HCT116 (cell line): Measurements from ENCODE around the gene LASP1. TPM values are rescaled to one million over a fixed set of nuclear protein-coding genes. Genes with fewer than 3 reads are reported as not detected.

Source experiments
- ATAC-seq: fragments of 200-7000 bp; cut with Tn5 transposase; 2 replicates; pipeline ENCODE4 v1.9.1; 2020; ENCODE audit warnings: mild to moderate bottlenecking, moderate library complexity
- BruUV-seq: library from RNA; stranded (reverse); fragments of 400-500 nt; replicated peaks from 2 replicates; lab custom pipeline; 2021; lab: Mats Ljungman, UMichigan
- CTCF ChIA-PET: fragments of 300-600 bp; sonication (Branson Sonifier 250); formaldehyde crosslinking; loops from one replicate; lab custom pipeline; 2021; ENCODE audit warnings: antibody characterized with exemption; lab: Charles Lee
- POLR2A ChIA-PET: fragments of 300-600, 350-600 bp; sonication (Branson Sonifier 250); formaldehyde crosslinking; loops from one replicate; lab custom pipeline; 2021; ENCODE audit warnings: antibody characterized with exemption; lab: Charles Lee
- RAD21 ChIA-PET, 2 experiments: fragments of 300-600 bp; sonication (Branson Sonifier 250); formaldehyde crosslinking; loops; one replicate each; lab custom pipeline; 2023; ENCODE audit warnings: low total read pairs in 2 of 2; ENCODE audit not compliant: uncharacterized antibody in 2 of 2, unreplicated experiment in 2 of 2, low non-redundant PET in 1 of 2; lab: Charles Lee
- DNase-seq: peaks from one replicate; pipeline ENCODE4 v3.0.0-alpha.2; 2010; ENCODE audit warnings: low read depth, low spot score
- H2AFZ ChIP-seq: fragments of 200-600 bp; shearing (Covaris generic), sonication (generic); 2 replicates; pipeline ENCODE4 v1.6.1; 2017; ENCODE audit warnings: low read depth, mixed run types, mixed read lengths, antibody characterized with exemption, low read length; ENCODE audit not compliant: poor library complexity, severe bottlenecking
- H3K27ac ChIP-seq: 2 replicates; pipeline ENCODE4 v1.5.1; 2012; ENCODE audit warnings: low read depth, low read length
- H3K27me3 ChIP-seq: fragments of 200-600 bp; sonication (generic); 2 replicates; pipeline ENCODE4 v1.6.1; 2016; ENCODE audit warnings: mixed run types, low read length, mixed read lengths; ENCODE audit not compliant: insufficient read depth
- H3K36me3 ChIP-seq, 2 experiments: fragments of 200-500 bp in 1 of 2; fragments of 200-600 bp in 1 of 2; sonication (Bioruptor generic) in 1 of 2; sonication (generic) in 1 of 2; 2 replicates each; pipeline versions ENCODE4 v1.5.1 to v1.6.1; 2014 to 2016; ENCODE audit warnings: low read length in 2 of 2, inconsistent platforms in 1 of 2, mixed read lengths in 1 of 2, mixed run types in 1 of 2; ENCODE audit not compliant: insufficient read depth in 2 of 2, control insufficient read depth in 1 of 2
- H3K4me1 ChIP-seq, 2 experiments: fragments of 200-600 bp in 1 of 2; sonication (generic) in 1 of 2; 2 replicates each; pipeline versions ENCODE4 v1.5.1 to v1.6.1; 2012 to 2017; ENCODE audit warnings: low read length in 2 of 2, inconsistent platforms in 1 of 2, mild to moderate bottlenecking in 1 of 2, mixed read lengths in 1 of 2, mixed run types in 1 of 2, moderate library complexity in 1 of 2; ENCODE audit not compliant: insufficient read depth in 2 of 2, control insufficient read depth in 1 of 2
- H3K4me2 ChIP-seq: fragments of 200-600 bp; sonication (generic); 2 replicates; pipeline ENCODE4 v1.6.1; 2017; ENCODE audit warnings: mixed run types, low read length, mixed read lengths
- H3K4me3 ChIP-seq, 2 experiments: fragments of 200-600 bp in 1 of 2; sonication (generic) in 1 of 2; replicated peaks in 1 of 2; 2 replicates each; pipeline ENCODE4 v1.5.1; 2011 to 2016; ENCODE audit warnings: low read length in 2 of 2, control low read depth in 1 of 2, low read depth in 1 of 2, mild to moderate bottlenecking in 1 of 2, mixed read lengths in 1 of 2, mixed run types in 1 of 2
- H3K79me2 ChIP-seq: fragments of 200-600 bp; sonication (generic); 2 replicates; pipeline ENCODE4 v1.6.1; 2017; ENCODE audit warnings: mild to moderate bottlenecking, mixed run types, low read length, moderate library complexity, mixed read lengths; ENCODE audit not compliant: insufficient read depth
- H3K9ac ChIP-seq: fragments of 200-600 bp; sonication (generic); 2 replicates; pipeline ENCODE4 v1.6.1; 2016; ENCODE audit warnings: low read length, mixed read lengths
- H3K9me2 ChIP-seq: fragments of 200-600 bp; sonication (generic), shearing (Covaris generic); 2 replicates; pipeline ENCODE4 v1.6.1; 2017; ENCODE audit warnings: mixed run types, mild to moderate bottlenecking, moderate library complexity; ENCODE audit not compliant: insufficient read depth
- H3K9me3 ChIP-seq, 2 experiments: fragments of 200-500 bp in 1 of 2; fragments of 200-600 bp in 1 of 2; sonication (Bioruptor generic) in 1 of 2; sonication (generic) in 1 of 2; 2 replicates each; pipeline ENCODE4 v1.6.1; 2014 to 2017; ENCODE audit warnings: low read length in 2 of 2, mixed read lengths in 2 of 2, inconsistent platforms in 1 of 2, low read depth in 1 of 2, mild to moderate bottlenecking in 1 of 2, mixed run types in 1 of 2, moderate library complexity in 1 of 2; ENCODE audit not compliant: control insufficient read depth in 1 of 2, insufficient read depth in 1 of 2
- H4K20me1 ChIP-seq: fragments of 200-600 bp; sonication (generic), shearing (Covaris generic); 2 replicates; pipeline ENCODE4 v1.6.1; 2017; ENCODE audit warnings: mixed run types, mild to moderate bottlenecking, moderate library complexity; ENCODE audit not compliant: insufficient read depth
- ATF3 ChIP-seq: IDR thresholded peaks from 2 replicates; pipeline ENCODE4 v1.6.1; 2012
- CEBPB ChIP-seq: IDR thresholded peaks from 2 replicates; pipeline ENCODE4 v1.6.1; 2012; ENCODE audit warnings: low read depth
- EGR1 ChIP-seq: IDR thresholded peaks from 2 replicates; pipeline ENCODE4 v1.6.1; 2012; ENCODE audit warnings: low read depth
- ELF1 ChIP-seq: IDR thresholded peaks from 2 replicates; pipeline ENCODE4 v1.6.1; 2012; ENCODE audit warnings: low read depth, borderline replicate concordance
- EZH2phosphoT487 ChIP-seq: fragments of 200-600 bp; IDR thresholded peaks from 2 replicates; pipeline ENCODE4 v1.6.1; 2018; ENCODE audit warnings: antibody characterized with exemption, borderline replicate concordance
- MAX ChIP-seq: IDR thresholded peaks from 2 replicates; pipeline ENCODE4 v1.6.1; 2012
- POLR2AphosphoS5 ChIP-seq: IDR thresholded peaks from 2 replicates; pipeline ENCODE4 v1.6.1; 2011; ENCODE audit warnings: mild to moderate bottlenecking, low read depth, low read length, moderate library complexity
- RAD21 ChIP-seq: IDR thresholded peaks from 2 replicates; pipeline ENCODE4 v1.6.1; 2012; ENCODE audit warnings: low read depth, mild to moderate bottlenecking
- REST ChIP-seq: IDR thresholded peaks from 2 replicates; pipeline ENCODE4 v1.6.1; 2012; ENCODE audit warnings: low read depth
- SP1 ChIP-seq: IDR thresholded peaks from 2 replicates; pipeline ENCODE4 v1.6.1; 2012; ENCODE audit warnings: low read depth
- YY1 ChIP-seq: IDR thresholded peaks from 2 replicates; pipeline ENCODE4 v1.6.1; 2011; ENCODE audit warnings: low read length, low read depth, moderate library complexity, mild to moderate bottlenecking; ENCODE audit not compliant: insufficient replicate concordance; ENCODE audit errors: extremely low read depth
- ZFX ChIP-seq: fragments of 450-650 bp; IDR thresholded peaks from 2 replicates; pipeline ENCODE4 v1.6.1; 2017
- ZNF274 ChIP-seq: fragments of 200-500 bp; sonication (Bioruptor generic); IDR thresholded peaks from 2 replicates; pipeline ENCODE4 v1.6.1; 2014; ENCODE audit warnings: mild to moderate bottlenecking, low read depth, low read length, inconsistent platforms
- intact Hi-C: fragments of 100-400 bp; cut with micrococcal nuclease; formaldehyde crosslinking; loops from 2 replicates; pipeline ENCODE4 v1.10.0; 2022
- total RNA-seq: library from RNA; stranded (reverse); gene quantifications from one replicate; pipeline ENCODE4 v1.2.1, GENCODE V29; 2021; ENCODE audit not compliant: unreplicated experiment

Gene LASP1
- total RNA-seq, 1 experiment from 2014 or later = 149 TPM

- H4K20me1 ChIP-seq = no peaks in the 10 kb centered on the region
- TSS peak; percentile 99 for BruUV-seq
- peaks cover 40% of the 10 kb centered on the region for H3K79me2 ChIP-seq
- H3K9me3 ChIP-seq = no peaks in the 10 kb centered on the region
- peaks cover 3 to 4% of the 10 kb centered on the region in 2 experiments; a peak in 2 of 4 replicates for H3K36me3 ChIP-seq
- ATAC-seq (no peak), DNase-seq (no peak)
- CTCF ChIA-PET = no interaction called here
- RAD21 ChIA-PET = interaction anchor here in 1 of 2 experiments (0.6 kb wide), 1 partner anchor 38 kb away, joined by 3 read pairs; no protein-coding TSS in a partner anchor
- peak overlapping the region; percentile 92 for H3K27ac ChIP-seq
- H3K9me2 ChIP-seq = no peaks in the 10 kb centered on the region
- peak overlapping the region; percentile 79 for H3K4me2 ChIP-seq
- POLR2A ChIA-PET = interaction anchor here (0.8 to 1.9 kb wide), 4 partner anchors 8 to 46 kb away, joined by 3 to 10 read pairs (median 4); partner anchors contain the start of genes LASP1 and RPL23
- TF ChIP-seq YY1 (no peak), ELF1 (no peak), ZNF274 (no peak), EZH2phosphoT487 (no peak), REST (no peak), ATF3 (no peak), RAD21 (no peak), SP1 (no peak), ZFX (no peak; the same call in 1 of the 2 replicates), POLR2AphosphoS5 (no peak), EGR1 (no peak), MAX (no peak), CEBPB (no peak)
- H3K27me3 ChIP-seq = no peaks in the 10 kb centered on the region
- peak overlapping the region; percentile 71 to 89 for H3K4me3 ChIP-seq
- intact Hi-C loops = no loop called here
- H2AFZ ChIP-seq = no peak overlapping the region
- H3K9ac ChIP-seq = peak overlapping the region; percentile 85
- peaks cover 11 to 20% of the 10 kb centered on the region in 2 experiments for H3K4me1 ChIP-seq
Observed at GRCh38 chr17:38825762-38826247, 44.1 kb upstream of the LASP1 start.
